ENCODE results near the gene ANKRD36B. TPM values are rescaled to one million over a fixed set of nuclear protein-coding genes. Genes with fewer than 3 reads are reported as not detected.
A peak's percentile ranks its signal among the peaks of the same experiment; 100 is the strongest.
"Not testable (repeated sequence)": the region's sequence is repeated elsewhere in the genome, so short reads cannot be mapped to it uniquely, and the experiment has no call there.

ANKRD36B gene
- 100 to 1,000 TPM in 1 of 4 donors, 10 to 100 TPM in 3; 28.5 to 294 (median 69.2) TPM for total RNA-seq

DNA sequence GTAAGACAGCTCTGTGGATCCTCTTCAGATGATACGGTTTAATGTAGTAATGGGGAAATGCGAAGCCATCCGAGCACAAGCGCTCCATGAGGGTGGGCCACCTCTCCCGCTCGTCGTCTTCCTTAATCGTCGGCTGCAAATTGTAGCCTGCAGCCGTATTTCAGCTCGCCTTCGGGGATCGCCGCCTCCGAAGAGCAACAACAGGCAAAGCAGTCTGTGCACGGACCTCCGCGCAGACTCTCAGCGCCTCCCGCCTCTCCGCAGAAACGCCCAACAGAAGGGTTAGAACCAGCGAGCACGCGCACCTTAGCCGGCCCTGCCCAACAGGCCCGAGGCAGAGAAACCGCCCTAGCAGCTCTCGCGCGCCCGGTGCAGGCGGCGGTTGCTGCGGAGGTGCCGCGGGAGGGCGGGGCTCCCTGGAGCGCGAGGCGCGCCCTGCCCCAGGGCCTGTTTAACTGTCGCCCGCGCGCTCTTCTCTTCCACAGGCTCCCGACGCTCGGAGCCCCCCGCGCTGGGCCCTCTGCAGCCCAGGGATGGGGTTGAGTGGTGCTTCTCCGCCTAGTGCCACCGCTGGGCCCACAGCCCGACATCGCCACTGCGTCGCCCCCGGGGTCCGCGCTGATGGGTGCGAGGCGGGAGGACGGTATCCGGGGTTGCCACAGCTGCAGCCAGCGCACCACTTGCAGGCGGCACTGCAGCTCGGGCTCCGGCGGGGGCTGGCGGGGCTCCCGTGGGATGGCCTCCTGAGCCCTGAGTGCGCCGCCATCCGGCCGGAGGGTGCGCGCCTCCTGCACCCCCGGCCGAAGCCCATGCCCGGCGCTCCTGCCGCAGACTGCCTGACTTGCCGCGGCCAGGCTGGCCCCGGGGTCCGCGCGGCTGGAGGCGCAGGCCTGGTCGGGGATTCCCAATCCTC lies at the start of gene ANKRD36B:
TSS of gene ANKRD36B (minus strand) at position 280 of the 913 bp plus-strand sequence. CDS start at position 88, 192 bp downstream.
- peak in 1 of 2 donors; percentile 85 for TF ChIP-seq POLR2A (IDR thresholded peaks at IDR 0.05)
- H3K9me3 ChIP-seq, H3K36me3 ChIP-seq, H3K4me1 ChIP-seq, H3K27me3 ChIP-seq: not testable (repeated sequence)
- Histone ChIP-seq H3K4me3 (peak within 1 kb of the TSS; percentile 58 to 83 (median 66)), H3K27ac (peak within 1 kb of the TSS; percentile 85 to 97 (median 95))
- peak; percentile 58 to 93 (median 83) for DNase-seq

GRCh38 chr2:97626049-97626430 lies 36.4 kb upstream of the ANKRD36B start:
- H3K9me3 ChIP-seq, H3K4me1 ChIP-seq, H3K27me3 ChIP-seq, H3K36me3 ChIP-seq, DNase-seq, H3K4me3 ChIP-seq, H3K27ac ChIP-seq: not testable (repeated sequence)

- not testable (repeated sequence) for H3K27ac ChIP-seq, DNase-seq
Observed at GRCh38 chr2:97625354-97626048, 35.8 kb upstream of the ANKRD36B start.

DNA sequence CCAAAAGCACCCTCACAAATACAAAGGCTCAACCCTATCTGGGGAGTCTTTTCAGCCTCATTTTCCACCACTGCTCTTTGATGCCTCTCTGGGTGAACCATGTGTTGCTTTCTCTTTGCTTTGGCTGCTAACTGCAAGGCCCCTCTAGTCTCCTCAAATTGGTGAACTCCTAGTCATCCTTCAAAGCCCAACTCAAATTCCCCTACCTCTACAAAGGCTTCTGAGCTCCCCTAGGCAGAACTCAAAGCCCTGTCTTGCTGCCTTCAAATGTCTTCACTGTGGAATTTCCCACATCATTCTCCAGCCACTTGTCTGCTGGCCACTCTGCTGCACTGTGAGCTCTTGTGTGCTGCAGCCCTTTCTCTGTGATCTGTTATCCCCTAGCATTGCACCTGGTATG lies 33.3 kb upstream of the ANKRD36B start:
- H3K27me3 ChIP-seq, H3K27ac ChIP-seq, H3K4me3 ChIP-seq, H3K4me1 ChIP-seq, H3K9me3 ChIP-seq, H3K36me3 ChIP-seq, DNase-seq: not testable (repeated sequence)

More at GRCh38 chr2:97625354-97626048, 35.8 kb upstream of the ANKRD36B start:
- H3K27me3 ChIP-seq, H3K4me3 ChIP-seq, H3K9me3 ChIP-seq, H3K36me3 ChIP-seq, H3K4me1 ChIP-seq: not testable (repeated sequence)

GRCh38 chr2:97620492-97620891 lies 30.8 kb upstream of the ANKRD36B start:
- H3K4me1 ChIP-seq, H3K27me3 ChIP-seq, DNase-seq, H3K36me3 ChIP-seq, H3K9me3 ChIP-seq, H3K27ac ChIP-seq, H3K4me3 ChIP-seq: not testable (repeated sequence)

DNA sequence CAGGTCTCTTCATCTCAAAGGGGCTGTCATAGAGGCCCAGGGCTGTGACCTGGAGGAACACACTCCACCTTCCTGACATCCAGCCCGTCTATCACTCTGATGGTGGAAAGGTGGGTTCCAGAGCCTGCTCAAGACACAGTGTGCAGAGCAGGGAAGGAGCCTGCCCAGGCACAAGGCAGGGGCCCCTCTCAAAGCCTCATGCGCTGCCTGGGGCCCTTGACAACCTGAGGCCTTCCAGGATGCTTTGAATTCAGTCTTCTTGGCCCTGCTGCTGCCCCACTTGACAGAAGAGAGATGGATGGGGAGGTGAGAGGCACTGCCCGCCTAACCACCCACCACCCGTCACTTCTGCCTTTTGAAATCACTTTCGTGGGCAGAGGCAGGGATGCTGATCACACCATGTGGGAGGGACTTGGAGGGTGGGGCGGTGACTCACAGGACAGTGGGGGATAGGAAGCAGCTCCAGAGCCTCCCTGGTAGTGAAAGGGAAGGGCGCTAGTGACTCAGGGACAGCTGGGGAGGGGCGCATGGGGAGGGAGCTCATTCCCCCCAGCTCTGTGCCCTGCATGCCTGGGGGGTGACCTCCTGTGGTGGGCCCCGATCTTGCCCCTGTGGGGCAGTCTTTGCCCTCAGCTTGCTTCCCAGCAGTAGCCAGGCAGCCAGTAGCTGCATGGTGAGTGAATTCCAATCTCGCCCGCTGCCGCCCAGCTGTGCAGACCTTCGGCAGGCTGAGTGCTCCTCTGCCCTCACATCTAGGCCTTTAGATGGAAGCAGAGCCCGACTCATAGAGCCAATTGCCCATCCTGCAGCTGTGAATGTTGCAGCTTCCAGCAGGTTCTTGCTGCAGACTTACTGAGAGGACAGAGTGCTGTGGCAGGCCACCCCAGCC lies 29.5 kb upstream of the ANKRD36B start:
- H3K4me3 ChIP-seq, H3K27me3 ChIP-seq, H3K4me1 ChIP-seq, DNase-seq, H3K9me3 ChIP-seq, H3K27ac ChIP-seq, H3K36me3 ChIP-seq: not testable (repeated sequence)

- DNase-seq: no peak
- no peaks in the 10 kb centered on the region for H3K4me1 ChIP-seq
- H3K36me3 ChIP-seq: no peaks in the 10 kb centered on the region
- H3K27me3 ChIP-seq: no peaks in the 10 kb centered on the region
- no peak overlapping the region for H3K27ac ChIP-seq
- H3K4me3 ChIP-seq: no peak overlapping the region
- H3K9me3 ChIP-seq: no peaks in the 10 kb centered on the region
- TF ChIP-seq, protein P1, sequence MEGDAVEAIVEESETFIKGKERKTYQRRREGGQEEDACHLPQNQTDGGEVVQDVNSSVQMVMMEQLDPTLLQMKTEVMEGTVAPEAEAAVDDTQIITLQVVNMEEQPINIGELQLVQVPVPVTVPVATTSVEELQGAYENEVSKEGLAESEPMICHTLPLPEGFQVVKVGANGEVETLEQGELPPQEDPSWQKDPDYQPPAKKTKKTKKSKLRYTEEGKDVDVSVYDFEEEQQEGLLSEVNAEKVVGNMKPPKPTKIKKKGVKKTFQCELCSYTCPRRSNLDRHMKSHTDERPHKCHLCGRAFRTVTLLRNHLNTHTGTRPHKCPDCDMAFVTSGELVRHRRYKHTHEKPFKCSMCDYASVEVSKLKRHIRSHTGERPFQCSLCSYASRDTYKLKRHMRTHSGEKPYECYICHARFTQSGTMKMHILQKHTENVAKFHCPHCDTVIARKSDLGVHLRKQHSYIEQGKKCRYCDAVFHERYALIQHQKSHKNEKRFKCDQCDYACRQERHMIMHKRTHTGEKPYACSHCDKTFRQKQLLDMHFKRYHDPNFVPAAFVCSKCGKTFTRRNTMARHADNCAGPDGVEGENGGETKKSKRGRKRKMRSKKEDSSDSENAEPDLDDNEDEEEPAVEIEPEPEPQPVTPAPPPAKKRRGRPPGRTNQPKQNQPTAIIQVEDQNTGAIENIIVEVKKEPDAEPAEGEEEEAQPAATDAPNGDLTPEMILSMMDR (IDR thresholded peaks at IDR 0.05): no peak
- no peak for TF ChIP-seq POLR2A (IDR thresholded peaks at IDR 0.05)
Observed at GRCh38 chr2:97617911-97618310, 28.2 kb upstream of the ANKRD36B start.

- H3K27ac ChIP-seq, DNase-seq, H3K27me3 ChIP-seq, H3K36me3 ChIP-seq, H3K9me3 ChIP-seq, H3K4me1 ChIP-seq, H3K4me3 ChIP-seq: not testable (repeated sequence)
Observed at GRCh38 chr2:97615746-97616145, 26.1 kb upstream of the ANKRD36B start.

GRCh38 chr2:97611895-97612294 lies 22.2 kb upstream of the ANKRD36B start:
- H3K4me1 ChIP-seq, H3K4me3 ChIP-seq, H3K9me3 ChIP-seq, H3K27ac ChIP-seq, H3K36me3 ChIP-seq, H3K27me3 ChIP-seq, DNase-seq: not testable (repeated sequence)

- H3K9me3 ChIP-seq, H3K27me3 ChIP-seq, DNase-seq, H3K4me1 ChIP-seq, H3K36me3 ChIP-seq, H3K4me3 ChIP-seq, H3K27ac ChIP-seq: not testable (repeated sequence)
Observed at GRCh38 chr2:97608745-97609144, 19.1 kb upstream of the ANKRD36B start.

DNA sequence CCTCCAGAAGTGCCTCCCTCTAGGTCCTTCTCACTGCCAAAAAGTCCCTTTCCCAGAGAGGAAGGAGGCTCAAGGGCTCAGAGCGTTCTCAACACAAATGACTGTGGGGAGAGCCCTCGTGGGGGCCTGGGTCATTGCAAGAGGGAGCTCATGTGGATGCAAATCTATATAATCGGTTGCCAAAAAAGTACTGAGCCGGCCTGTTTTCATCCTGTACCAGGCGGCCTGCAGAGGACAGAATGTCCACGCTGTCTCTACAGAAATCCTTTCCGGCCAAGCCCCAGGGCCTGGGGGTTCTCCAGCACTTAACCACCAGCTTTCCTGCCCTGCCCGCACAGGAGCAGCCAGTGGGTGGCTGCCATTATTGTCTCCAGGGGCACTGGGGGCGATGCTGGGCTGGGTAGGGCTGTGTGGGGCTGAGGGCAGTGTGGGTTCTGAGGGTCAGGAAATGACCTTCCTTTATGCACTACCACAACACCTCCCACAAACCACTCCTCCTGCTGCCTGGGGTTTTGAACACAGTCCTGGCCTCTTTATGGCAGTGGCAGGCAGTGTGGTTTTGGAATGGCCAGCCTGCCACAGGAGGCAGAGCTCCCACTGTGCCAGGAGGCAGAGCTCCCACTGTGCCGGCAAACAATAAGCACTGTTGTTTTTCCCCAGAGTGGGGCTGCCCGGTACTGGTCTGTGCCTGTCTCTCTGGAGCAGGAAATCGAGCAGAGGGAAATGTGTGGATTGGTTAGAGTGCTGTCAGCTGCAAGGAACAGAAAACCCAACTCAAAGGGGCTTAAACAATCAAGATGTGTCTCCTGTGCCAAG lies 16.1 kb upstream of the ANKRD36B start:
- not testable (repeated sequence) for H3K36me3 ChIP-seq, H3K27me3 ChIP-seq, H3K9me3 ChIP-seq, H3K4me3 ChIP-seq, H3K27ac ChIP-seq, H3K4me1 ChIP-seq, DNase-seq

DNA sequence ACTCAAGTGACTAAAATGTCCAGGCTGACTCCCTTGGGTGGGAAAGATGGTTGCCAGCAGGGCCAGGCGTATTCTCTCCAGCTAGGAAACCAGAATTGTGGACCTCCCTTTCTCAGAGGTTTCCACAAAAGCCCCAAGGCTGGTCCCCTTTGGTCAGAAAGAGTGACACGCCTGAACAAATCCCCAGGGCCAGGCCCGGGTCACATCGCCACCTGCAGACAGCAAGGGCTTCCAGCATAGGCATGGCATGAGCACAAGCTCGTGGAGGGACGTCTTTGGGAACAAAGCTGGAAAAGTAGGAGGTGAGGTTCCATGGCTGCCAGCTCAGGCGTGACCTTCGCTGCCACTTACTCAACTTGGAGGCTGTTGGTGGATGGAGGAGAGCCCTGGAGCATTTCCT lies 15.4 kb upstream of the ANKRD36B start:
- not testable (repeated sequence) for H3K27me3 ChIP-seq, H3K4me1 ChIP-seq, H3K27ac ChIP-seq, DNase-seq, H3K36me3 ChIP-seq, H3K9me3 ChIP-seq, H3K4me3 ChIP-seq
